OCI-LY7 (cell line): ENCODE data around the gene OR52N1.

Experiments used
- EZH2phosphoT487 ChIP-seq: fragments of 200-600 bp; sonication (generic); IDR thresholded peaks from 2 replicates; pipeline ENCODE4 v1.6.1; 2018; ENCODE audit warnings: low read depth, borderline replicate concordance, mild to moderate bottlenecking, mixed run types, antibody characterized with exemption, low read length, moderate library complexity, mixed read lengths
- TF ChIP-seq, protein P1 (sequence below): fragments of 200-600 bp; sonication (generic); conservative IDR thresholded peaks from 2 replicates; pipeline ENCODE4 v1.5.1; 2014; ENCODE audit warnings: mild to moderate bottlenecking, antibody characterized with exemption, low read length, moderate library complexity, mixed read lengths

DNA sequence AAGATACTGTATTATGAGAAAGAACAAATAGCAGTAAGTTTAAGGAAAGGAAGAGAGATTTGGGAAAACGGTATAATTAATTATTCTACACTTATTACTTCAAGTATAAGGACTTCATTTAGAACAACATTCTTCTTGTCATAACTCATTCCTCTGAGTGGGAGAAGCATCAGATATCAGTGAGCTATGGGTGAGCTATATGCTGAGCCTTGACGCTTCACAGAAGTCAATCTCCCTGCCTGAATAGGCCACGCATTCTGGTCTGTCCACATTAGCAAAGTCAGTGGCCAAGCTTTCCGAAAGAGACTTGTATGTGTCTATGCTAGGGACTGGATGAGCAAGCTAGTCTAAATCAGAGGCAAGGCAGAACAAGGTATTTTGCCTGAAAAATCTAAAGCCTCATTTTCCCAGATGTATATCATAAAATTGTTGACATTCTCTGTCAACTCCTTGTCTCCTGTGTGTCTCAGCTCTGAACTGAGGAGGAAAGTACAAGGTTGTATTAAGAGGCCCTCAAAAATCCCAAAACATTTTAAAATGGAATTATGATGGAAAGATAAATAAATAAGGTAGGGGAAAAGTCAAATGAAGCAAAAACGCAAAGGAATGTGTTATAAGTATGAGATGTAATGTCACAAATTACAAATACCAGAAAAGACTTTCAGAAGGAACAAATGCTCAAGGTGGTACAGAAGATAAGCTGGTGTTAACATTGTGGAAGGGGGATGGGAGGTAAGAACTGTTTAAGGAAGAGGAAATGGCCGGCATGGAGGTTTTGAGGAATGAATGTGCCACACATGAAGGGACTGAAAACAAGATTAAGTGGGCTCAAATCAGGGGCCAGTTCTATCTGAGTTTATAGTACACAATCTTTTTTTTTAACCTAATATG, 19.1 kb upstream of the OR52N1 start:
- TF ChIP-seq, protein P1, sequence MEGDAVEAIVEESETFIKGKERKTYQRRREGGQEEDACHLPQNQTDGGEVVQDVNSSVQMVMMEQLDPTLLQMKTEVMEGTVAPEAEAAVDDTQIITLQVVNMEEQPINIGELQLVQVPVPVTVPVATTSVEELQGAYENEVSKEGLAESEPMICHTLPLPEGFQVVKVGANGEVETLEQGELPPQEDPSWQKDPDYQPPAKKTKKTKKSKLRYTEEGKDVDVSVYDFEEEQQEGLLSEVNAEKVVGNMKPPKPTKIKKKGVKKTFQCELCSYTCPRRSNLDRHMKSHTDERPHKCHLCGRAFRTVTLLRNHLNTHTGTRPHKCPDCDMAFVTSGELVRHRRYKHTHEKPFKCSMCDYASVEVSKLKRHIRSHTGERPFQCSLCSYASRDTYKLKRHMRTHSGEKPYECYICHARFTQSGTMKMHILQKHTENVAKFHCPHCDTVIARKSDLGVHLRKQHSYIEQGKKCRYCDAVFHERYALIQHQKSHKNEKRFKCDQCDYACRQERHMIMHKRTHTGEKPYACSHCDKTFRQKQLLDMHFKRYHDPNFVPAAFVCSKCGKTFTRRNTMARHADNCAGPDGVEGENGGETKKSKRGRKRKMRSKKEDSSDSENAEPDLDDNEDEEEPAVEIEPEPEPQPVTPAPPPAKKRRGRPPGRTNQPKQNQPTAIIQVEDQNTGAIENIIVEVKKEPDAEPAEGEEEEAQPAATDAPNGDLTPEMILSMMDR: no peak
- TF ChIP-seq EZH2phosphoT487: no peak
